Activated B cell treated with CpG ODN at 0.5 μM for 24 hours (primary cell): ENCODE results near the gene CAMTA1. TPM values are rescaled to one million over a fixed set of nuclear protein-coding genes. Genes with fewer than 3 reads are reported as not detected.

ENCODE experiments used
- ATAC-seq: fragments of 200-7000 bp; cut with Tn5 transposase; one replicate; pipeline ENCODE4 v1.10.0; 2021; ENCODE audit warnings: low read depth, mild to moderate bottlenecking, moderate library complexity
- CTCF ChIA-PET: fragments of 350-600 bp; sonication (Branson Sonifier 250); formaldehyde crosslinking; loops from one replicate; lab custom pipeline; 2021; ENCODE audit warnings: antibody characterized with exemption; lab: Charles Lee
- POLR2A ChIA-PET: fragments of 350-600 bp; sonication (Branson Sonifier 250); formaldehyde crosslinking; loops from one replicate; lab custom pipeline; 2021; ENCODE audit warnings: antibody characterized with exemption; lab: Charles Lee
- DNase-seq: peaks from one replicate; pipeline ENCODE4 v3.0.0; 2022
- H3K27ac Mint-ChIP-seq: one replicate; pipeline ENCODE4 v1.8.0; 2020; ENCODE audit warnings: mixed read lengths
- H3K27me3 Mint-ChIP-seq: one replicate; pipeline ENCODE4 v1.8.0; 2021; ENCODE audit warnings: mixed read lengths
- H3K36me3 Mint-ChIP-seq: one replicate; pipeline ENCODE4 v1.8.0; 2021; ENCODE audit warnings: low read depth, mixed read lengths
- H3K4me1 Mint-ChIP-seq: one replicate; pipeline ENCODE4 v1.8.0; 2021; ENCODE audit warnings: mixed read lengths
- H3K4me3 Mint-ChIP-seq: one replicate; pipeline ENCODE4 v1.8.0; 2020; ENCODE audit warnings: mild to moderate bottlenecking, mixed read lengths
- H3K9me3 Mint-ChIP-seq: one replicate; pipeline ENCODE4 v1.8.0; 2020; ENCODE audit warnings: mixed read lengths
- intact Hi-C: fragments of 100-400 bp; cut with micrococcal nuclease; formaldehyde crosslinking; loops from one replicate; pipeline ENCODE4 v1.15.1; 2024
- total RNA-seq: library from RNA; stranded (reverse); gene quantifications from 2 replicates; pipeline ENCODE4 v1.2.3, GENCODE V29; 2022
- TF ChIP-seq, protein P1 (sequence below): fragments of 200-600 bp; IDR thresholded peaks from one replicate; pipeline ENCODE4 v1.8.0; 2022; ENCODE audit warnings: antibody characterized with exemption, mild to moderate bottlenecking

The CAMTA1 gene
- total RNA-seq, 1 donor from 2014 or later: 49.8 TPM

DNA sequence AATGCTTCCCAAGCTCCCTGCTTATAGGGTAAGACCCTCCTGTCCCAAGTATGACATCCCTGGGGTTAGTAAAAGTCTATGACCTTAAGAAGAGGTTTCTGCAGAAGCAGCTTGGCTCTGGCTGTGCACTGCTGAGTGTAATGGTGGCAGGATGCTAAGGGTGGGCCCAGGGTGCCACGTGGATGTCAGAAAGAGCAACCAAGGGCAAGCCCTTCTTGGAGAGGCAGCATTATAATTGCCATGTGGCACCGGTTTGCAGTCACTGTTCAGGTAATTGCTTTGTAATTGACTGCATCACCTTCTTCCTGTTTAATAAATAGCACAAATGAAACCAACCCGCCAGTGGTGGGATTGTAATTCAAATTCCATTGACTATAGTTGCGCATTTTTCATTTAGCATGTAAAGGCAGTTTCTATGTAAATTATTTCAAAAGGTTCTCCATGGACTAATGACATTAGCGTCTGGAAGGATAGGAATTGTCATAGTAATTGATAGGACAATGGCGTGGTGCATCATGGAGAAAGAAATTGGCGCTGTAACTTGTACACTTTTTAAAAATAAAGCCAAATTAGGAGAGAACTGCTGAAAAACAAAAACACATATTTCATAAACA is 495.2 kb downstream of the CAMTA1 start:
- POLR2A ChIA-PET: no interaction called here
- TF ChIP-seq, protein P1, sequence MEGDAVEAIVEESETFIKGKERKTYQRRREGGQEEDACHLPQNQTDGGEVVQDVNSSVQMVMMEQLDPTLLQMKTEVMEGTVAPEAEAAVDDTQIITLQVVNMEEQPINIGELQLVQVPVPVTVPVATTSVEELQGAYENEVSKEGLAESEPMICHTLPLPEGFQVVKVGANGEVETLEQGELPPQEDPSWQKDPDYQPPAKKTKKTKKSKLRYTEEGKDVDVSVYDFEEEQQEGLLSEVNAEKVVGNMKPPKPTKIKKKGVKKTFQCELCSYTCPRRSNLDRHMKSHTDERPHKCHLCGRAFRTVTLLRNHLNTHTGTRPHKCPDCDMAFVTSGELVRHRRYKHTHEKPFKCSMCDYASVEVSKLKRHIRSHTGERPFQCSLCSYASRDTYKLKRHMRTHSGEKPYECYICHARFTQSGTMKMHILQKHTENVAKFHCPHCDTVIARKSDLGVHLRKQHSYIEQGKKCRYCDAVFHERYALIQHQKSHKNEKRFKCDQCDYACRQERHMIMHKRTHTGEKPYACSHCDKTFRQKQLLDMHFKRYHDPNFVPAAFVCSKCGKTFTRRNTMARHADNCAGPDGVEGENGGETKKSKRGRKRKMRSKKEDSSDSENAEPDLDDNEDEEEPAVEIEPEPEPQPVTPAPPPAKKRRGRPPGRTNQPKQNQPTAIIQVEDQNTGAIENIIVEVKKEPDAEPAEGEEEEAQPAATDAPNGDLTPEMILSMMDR: no peak
- CTCF ChIA-PET: no interaction called here
- H3K27me3 Mint-ChIP-seq: peaks cover 8% of the 10 kb centered on the region
- no peaks in the 10 kb centered on the region for H3K4me1 Mint-ChIP-seq
- no peak for DNase-seq
- intact Hi-C loops: no loop called here
- H3K9me3 Mint-ChIP-seq: peaks cover 5% of the 10 kb centered on the region
- H3K4me3 Mint-ChIP-seq: no peak overlapping the region
- no peaks in the 10 kb centered on the region for H3K36me3 Mint-ChIP-seq
- no peak for ATAC-seq
- H3K27ac Mint-ChIP-seq: no peak overlapping the region

- TF ChIP-seq, protein P1: no peak
- ChIA-PET POLR2A (no interaction called here), CTCF (no interaction called here)
- Mint-ChIP-seq H3K36me3 (no peaks in the 10 kb centered on the region), H3K4me3 (no peak overlapping the region), H3K9me3 (peaks cover 5% of the 10 kb centered on the region), H3K4me1 (no peaks in the 10 kb centered on the region), H3K27ac (no peak overlapping the region), H3K27me3 (peaks cover 8% of the 10 kb centered on the region)
- DNase-seq (no peak), ATAC-seq (no peak)
- intact Hi-C loops: no loop called here
Measured at GRCh38 chr1:7281821-7282220, 496.6 kb downstream of the CAMTA1 start.

DNA sequence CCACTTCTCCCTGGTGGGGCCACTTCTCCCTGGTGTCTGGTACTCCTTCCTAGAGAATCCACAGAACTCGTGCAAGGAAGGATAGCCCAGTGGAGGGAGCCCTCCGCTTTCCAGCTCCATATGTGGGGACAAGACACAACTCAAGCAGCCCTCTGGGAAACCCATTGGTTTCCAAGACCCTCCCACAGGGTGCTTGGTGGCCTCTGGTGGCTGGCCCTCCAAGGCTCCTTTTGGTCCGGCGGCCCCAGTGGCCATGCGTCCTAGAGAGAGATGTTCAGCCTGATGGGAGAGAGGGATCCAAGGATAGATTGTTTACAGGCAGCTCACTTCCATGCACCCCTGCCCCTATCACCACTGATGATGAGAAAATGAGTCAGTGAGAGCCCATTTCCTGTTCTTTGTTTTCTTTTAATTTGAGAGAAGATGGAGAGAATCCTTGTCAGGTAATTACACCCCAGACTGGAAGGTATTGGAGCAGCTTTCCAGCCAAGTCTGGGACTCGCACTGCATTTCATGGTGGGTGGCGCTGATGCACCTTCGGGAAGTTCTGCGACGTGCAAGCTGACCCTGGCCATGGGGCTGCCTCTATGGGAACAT is 499.7 kb downstream of the CAMTA1 start:
- intact Hi-C loops: no loop called here
- CTCF ChIA-PET: no interaction called here

DNA sequence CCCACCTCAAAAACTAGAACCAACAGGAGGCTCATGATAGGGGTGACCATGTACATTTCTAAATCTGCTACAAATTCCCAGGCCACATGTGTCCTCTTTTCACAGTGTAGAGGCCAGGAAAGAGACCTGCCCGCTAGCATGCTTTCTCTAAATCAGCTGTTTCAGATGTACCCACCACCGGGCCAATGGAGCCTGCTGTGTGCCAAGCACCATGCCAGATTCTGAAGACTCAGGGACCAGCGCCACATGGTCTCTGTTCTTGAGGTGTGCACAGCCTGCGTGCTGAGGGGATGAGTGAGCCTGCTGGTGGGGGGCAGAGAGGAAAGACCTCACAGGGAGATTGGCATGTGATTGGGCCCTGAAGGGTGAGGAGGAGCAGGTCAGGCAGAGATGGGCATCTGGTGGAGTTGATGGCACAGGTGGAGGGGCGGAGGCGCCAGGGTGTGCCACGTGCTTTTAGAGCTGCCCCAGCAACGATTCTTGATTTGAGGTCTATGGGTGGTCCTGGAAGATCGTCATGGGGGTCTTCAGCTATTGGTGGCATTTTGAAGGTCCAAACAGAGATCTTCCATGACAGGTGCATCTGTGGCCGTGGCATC is 500.7 kb downstream of the CAMTA1 start:
- TF ChIP-seq, protein P1: no peak
- no peak for ATAC-seq
- no peaks in the 10 kb centered on the region for H3K4me1 Mint-ChIP-seq
- peaks cover 13% of the 10 kb centered on the region for H3K27me3 Mint-ChIP-seq
- ChIA-PET CTCF (no interaction called here), POLR2A (no interaction called here)
- H3K4me3 Mint-ChIP-seq: no peak overlapping the region
- no peaks in the 10 kb centered on the region for H3K9me3 Mint-ChIP-seq
- DNase-seq: no peak
- H3K36me3 Mint-ChIP-seq: no peaks in the 10 kb centered on the region
- no peak overlapping the region for H3K27ac Mint-ChIP-seq
- intact Hi-C loops: no loop called here

More for the DNA sequence above, 499.7 kb downstream of the CAMTA1 start:
- no peaks in the 10 kb centered on the region for H3K4me1 Mint-ChIP-seq
- H3K27me3 Mint-ChIP-seq: peaks cover 12% of the 10 kb centered on the region
- POLR2A ChIA-PET: no interaction called here
- no peak overlapping the region for H3K4me3 Mint-ChIP-seq
- DNase-seq: no peak
- no peaks in the 10 kb centered on the region for H3K36me3 Mint-ChIP-seq
- TF ChIP-seq, protein P1: no peak
- no peaks in the 10 kb centered on the region for H3K9me3 Mint-ChIP-seq
- H3K27ac Mint-ChIP-seq: no peak overlapping the region
- no peak for ATAC-seq

DNA sequence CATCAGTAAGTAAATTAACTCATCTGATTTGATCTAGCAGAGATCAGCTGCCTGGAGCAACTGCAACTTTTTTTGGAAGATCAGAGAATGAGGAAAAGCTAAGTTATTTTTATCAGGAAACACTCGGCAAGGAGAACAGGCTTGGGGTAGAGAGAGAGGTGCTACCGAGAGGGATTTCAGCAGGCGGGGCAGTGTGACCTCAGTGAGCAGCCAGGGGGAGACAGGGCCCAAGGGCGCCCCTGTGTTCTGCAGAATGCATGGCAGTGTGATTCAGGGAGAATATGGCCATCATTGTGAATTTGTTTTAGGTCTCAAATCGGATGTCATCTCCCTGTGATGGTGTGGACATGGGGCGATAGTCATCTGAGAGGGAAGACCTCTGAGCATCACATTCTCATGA is 501.8 kb downstream of the CAMTA1 start:
- TF ChIP-seq, protein P1: no peak
- ChIA-PET POLR2A (no interaction called here), CTCF (no interaction called here)

More for the DNA sequence above, 501.8 kb downstream of the CAMTA1 start:
- H3K27ac Mint-ChIP-seq: no peak overlapping the region
- peaks cover 14% of the 10 kb centered on the region for H3K27me3 Mint-ChIP-seq
- ATAC-seq (no peak), DNase-seq (no peak)
- H3K4me1 Mint-ChIP-seq: no peaks in the 10 kb centered on the region
- no peaks in the 10 kb centered on the region for H3K9me3 Mint-ChIP-seq
- H3K36me3 Mint-ChIP-seq: no peaks in the 10 kb centered on the region
- intact Hi-C loops: no loop called here
- H3K4me3 Mint-ChIP-seq: no peak overlapping the region
